IPS-18a (cell line): ENCODE measurements around the gene HK1.
"Not testable (repeated sequence)": the region's sequence is repeated elsewhere in the genome, so short reads cannot be mapped to it uniquely, and the experiment has no call there.

ENCODE experiments used
- H3K27ac ChIP-seq: one replicate; pipeline ENCODE4 v1.5.1; 2013; ENCODE audit warnings: low read length
- H3K27me3 ChIP-seq: one replicate; pipeline ENCODE4 v1.6.1; 2013; ENCODE audit warnings: mild to moderate bottlenecking, low read length; ENCODE audit not compliant: control insufficient read depth, insufficient read depth
- H3K36me3 ChIP-seq: one replicate; pipeline ENCODE4 v1.6.1; 2013; ENCODE audit warnings: low read depth, low read length; ENCODE audit not compliant: control insufficient read depth
- H3K4me1 ChIP-seq: one replicate; pipeline ENCODE4 v1.6.1; 2013; ENCODE audit warnings: low read depth, low read length; ENCODE audit not compliant: control insufficient read depth
- H3K4me3 ChIP-seq: one replicate; pipeline ENCODE4 v1.5.1; 2013; ENCODE audit warnings: low read length
- H3K9ac ChIP-seq: one replicate; pipeline ENCODE4 v1.6.1; 2013; ENCODE audit warnings: mild to moderate bottlenecking, low read length, moderate library complexity
- H3K9me3 ChIP-seq: one replicate; pipeline ENCODE4 v1.6.1; 2013; ENCODE audit warnings: low read depth, low read length; ENCODE audit not compliant: control insufficient read depth

The HK1 gene

GRCh38 chr10:69281507-69282413 is 3.5 kb downstream of the HK1 start:
- Histone ChIP-seq H3K4me3 (no peak overlapping the region), H3K27ac (no peak overlapping the region), H3K36me3 (no peaks in the 10 kb centered on the region), H3K9ac (no peak overlapping the region), H3K4me1 (peaks cover 7% of the 10 kb centered on the region), H3K27me3 (no peaks in the 10 kb centered on the region), H3K9me3 (no peaks in the 10 kb centered on the region)

GRCh38 chr10:69284402-69284801 is 6.1 kb downstream of the HK1 start:
- H3K36me3 ChIP-seq, H3K9ac ChIP-seq, H3K4me1 ChIP-seq, H3K27ac ChIP-seq, H3K27me3 ChIP-seq, H3K9me3 ChIP-seq, H3K4me3 ChIP-seq: not testable (repeated sequence)

GRCh38 chr10:69285699-69286098 is 7.4 kb downstream of the HK1 start:
- Histone ChIP-seq H3K27ac (no peak overlapping the region), H3K9ac (no peak overlapping the region), H3K4me3 (no peak overlapping the region), H3K9me3 (no peaks in the 10 kb centered on the region), H3K36me3 (no peaks in the 10 kb centered on the region), H3K4me1 (no peaks in the 10 kb centered on the region), H3K27me3 (no peaks in the 10 kb centered on the region)

GRCh38 chr10:69287181-69287580 is 8.9 kb downstream of the HK1 start:
- no peaks in the 10 kb centered on the region for H3K27me3 ChIP-seq
- no peak overlapping the region for H3K4me3 ChIP-seq
- no peak overlapping the region for H3K27ac ChIP-seq
- H3K36me3 ChIP-seq = no peaks in the 10 kb centered on the region
- H3K9me3 ChIP-seq = no peaks in the 10 kb centered on the region
- no peak overlapping the region for H3K9ac ChIP-seq
- H3K4me1 ChIP-seq = no peaks in the 10 kb centered on the region

- no peaks in the 10 kb centered on the region for H3K4me1 ChIP-seq
- no peaks in the 10 kb centered on the region for H3K9me3 ChIP-seq
- no peaks in the 10 kb centered on the region for H3K27me3 ChIP-seq
- H3K36me3 ChIP-seq = no peaks in the 10 kb centered on the region
- no peak overlapping the region for H3K27ac ChIP-seq
- H3K9ac ChIP-seq = no peak overlapping the region
- no peak overlapping the region for H3K4me3 ChIP-seq
Observed at GRCh38 chr10:69290993-69291392, 12.7 kb downstream of the HK1 start.

- Histone ChIP-seq H3K36me3 (no peaks in the 10 kb centered on the region), H3K9me3 (no peaks in the 10 kb centered on the region), H3K27me3 (no peaks in the 10 kb centered on the region), H3K4me1 (no peaks in the 10 kb centered on the region), H3K4me3 (no peak overlapping the region), H3K27ac (no peak overlapping the region), H3K9ac (no peak overlapping the region)
Observed at GRCh38 chr10:69292459-69292858, 14.2 kb downstream of the HK1 start.

- Histone ChIP-seq H3K27ac (no peak overlapping the region), H3K9me3 (no peaks in the 10 kb centered on the region), H3K4me3 (no peak overlapping the region), H3K27me3 (no peaks in the 10 kb centered on the region), H3K9ac (no peak overlapping the region), H3K4me1 (no peaks in the 10 kb centered on the region), H3K36me3 (no peaks in the 10 kb centered on the region)
Observed at GRCh38 chr10:69295027-69295636, 16.8 kb downstream of the HK1 start.

- no peak overlapping the region for H3K4me3 ChIP-seq
Observed at GRCh38 chr10:69303632-69304051, 25.3 kb downstream of the HK1 start.

GRCh38 chr10:69306421-69306820 is 28.1 kb downstream of the HK1 start:
- no peaks in the 10 kb centered on the region for H3K27me3 ChIP-seq
- no peaks in the 10 kb centered on the region for H3K4me1 ChIP-seq
- no peaks in the 10 kb centered on the region for H3K36me3 ChIP-seq
- no peaks in the 10 kb centered on the region for H3K9me3 ChIP-seq
- H3K4me3 ChIP-seq = no peak overlapping the region
- H3K9ac ChIP-seq = no peak overlapping the region
- no peak overlapping the region for H3K27ac ChIP-seq

More at GRCh38 chr10:69303632-69304051, 25.3 kb downstream of the HK1 start:
- Histone ChIP-seq H3K9me3 (no peaks in the 10 kb centered on the region), H3K27ac (no peak overlapping the region), H3K27me3 (no peaks in the 10 kb centered on the region), H3K36me3 (no peaks in the 10 kb centered on the region), H3K9ac (no peak overlapping the region), H3K4me1 (no peaks in the 10 kb centered on the region)

- H3K9me3 ChIP-seq = no peaks in the 10 kb centered on the region
- H3K4me3 ChIP-seq = no peak overlapping the region
- H3K27ac ChIP-seq = no peak overlapping the region
- no peaks in the 10 kb centered on the region for H3K36me3 ChIP-seq
- H3K9ac ChIP-seq = no peak overlapping the region
- no peaks in the 10 kb centered on the region for H3K27me3 ChIP-seq
- H3K4me1 ChIP-seq = no peaks in the 10 kb centered on the region
Observed at GRCh38 chr10:69307434-69307833, 29.1 kb downstream of the HK1 start.

- not testable (repeated sequence) for H3K9me3 ChIP-seq, H3K4me1 ChIP-seq, H3K9ac ChIP-seq, H3K27me3 ChIP-seq, H3K4me3 ChIP-seq, H3K27ac ChIP-seq, H3K36me3 ChIP-seq
Observed at GRCh38 chr10:69308304-69308703, 30.0 kb downstream of the HK1 start.

- Histone ChIP-seq H3K36me3 (no peaks in the 10 kb centered on the region), H3K27me3 (no peaks in the 10 kb centered on the region), H3K27ac (no peak overlapping the region), H3K9ac (no peak overlapping the region), H3K4me1 (peaks cover 6% of the 10 kb centered on the region), H3K4me3 (no peak overlapping the region), H3K9me3 (no peaks in the 10 kb centered on the region)
Observed at GRCh38 chr10:69311309-69311708, 33.0 kb downstream of the HK1 start.
